ENCODE data around the gene CWC27.

The CWC27 gene

GRCh38 chr5:64784451-64785025 lies 15.8 kb downstream of the CWC27 start:
- DNase-seq, result peak; percentile 17 to 63 (median 45)
- Histone ChIP-seq H3K36me3 (ENCODE audit: control insufficient read depth, insufficient read depth, low read length) (peaks cover 8% of the 10 kb centered on the region), H3K9me3 (ENCODE audit: control insufficient read depth, low read length) (no peaks in the 10 kb centered on the region), H3K27ac (ENCODE audit: insufficient read depth, low read length, poor library complexity, severe bottlenecking) (no peak overlapping the region), H3K4me1 (ENCODE audit: control insufficient read depth, insufficient read depth, low read length, poor library complexity, severe bottlenecking) (no peaks in the 10 kb centered on the region), H3K4me3 (ENCODE audit: insufficient read depth, low read depth, low read length, poor library complexity, severe bottlenecking) (no peak overlapping the region), H3K27me3 (replicated peaks; ENCODE audit: control insufficient read depth, insufficient read depth, low read length, poor library complexity, severe bottlenecking) (no peaks in the 10 kb centered on the region)

GRCh38 chr5:64786372-64786771 lies 17.6 kb downstream of the CWC27 start:
- DNase-seq, result no peak
- H3K9me3 ChIP-seq (ENCODE audit: control insufficient read depth, low read length), result no peaks in the 10 kb centered on the region
- no peaks in the 10 kb centered on the region for H3K27me3 ChIP-seq (replicated peaks; ENCODE audit: control insufficient read depth, insufficient read depth, low read length, poor library complexity, severe bottlenecking)
- H3K4me3 ChIP-seq (ENCODE audit: insufficient read depth, low read depth, low read length, poor library complexity, severe bottlenecking), result no peak overlapping the region
- H3K36me3 ChIP-seq (ENCODE audit: control insufficient read depth, insufficient read depth, low read length), result peaks cover 9% of the 10 kb centered on the region
- H3K4me1 ChIP-seq (ENCODE audit: control insufficient read depth, insufficient read depth, low read length, poor library complexity, severe bottlenecking), result no peaks in the 10 kb centered on the region
- no peak overlapping the region for H3K27ac ChIP-seq (ENCODE audit: insufficient read depth, low read length, poor library complexity, severe bottlenecking)

- Histone ChIP-seq H3K4me1 (ENCODE audit: control insufficient read depth, insufficient read depth, low read length, poor library complexity, severe bottlenecking) (no peaks in the 10 kb centered on the region), H3K9me3 (ENCODE audit: control insufficient read depth, low read length) (no peaks in the 10 kb centered on the region), H3K27me3 (replicated peaks; ENCODE audit: control insufficient read depth, insufficient read depth, low read length, poor library complexity, severe bottlenecking) (no peaks in the 10 kb centered on the region), H3K36me3 (ENCODE audit: control insufficient read depth, insufficient read depth, low read length) (peaks cover 12% of the 10 kb centered on the region), H3K4me3 (ENCODE audit: insufficient read depth, low read depth, low read length, poor library complexity, severe bottlenecking) (no peak overlapping the region), H3K27ac (ENCODE audit: insufficient read depth, low read length, poor library complexity, severe bottlenecking) (no peak overlapping the region)
- no peak for DNase-seq
Observed at GRCh38 chr5:64788156-64788555, 19.4 kb downstream of the CWC27 start.

- Histone ChIP-seq H3K9me3 (ENCODE audit: control insufficient read depth, low read length) (no peaks in the 10 kb centered on the region), H3K27me3 (replicated peaks; ENCODE audit: control insufficient read depth, insufficient read depth, low read length, poor library complexity, severe bottlenecking) (no peaks in the 10 kb centered on the region), H3K4me1 (ENCODE audit: control insufficient read depth, insufficient read depth, low read length, poor library complexity, severe bottlenecking) (no peaks in the 10 kb centered on the region), H3K27ac (ENCODE audit: insufficient read depth, low read length, poor library complexity, severe bottlenecking) (no peak overlapping the region), H3K36me3 (ENCODE audit: control insufficient read depth, insufficient read depth, low read length) (peaks cover 12% of the 10 kb centered on the region), H3K4me3 (ENCODE audit: insufficient read depth, low read depth, low read length, poor library complexity, severe bottlenecking) (no peak overlapping the region)
- DNase-seq, result no peak
Observed at GRCh38 chr5:64789457-64789856, 20.7 kb downstream of the CWC27 start.

GRCh38 chr5:64790210-64790609 lies 21.5 kb downstream of the CWC27 start:
- no peaks in the 10 kb centered on the region for H3K9me3 ChIP-seq (ENCODE audit: control insufficient read depth, low read length)
- H3K27me3 ChIP-seq (replicated peaks; ENCODE audit: control insufficient read depth, insufficient read depth, low read length, poor library complexity, severe bottlenecking), result no peaks in the 10 kb centered on the region
- no peak for DNase-seq
- no peak overlapping the region for H3K4me3 ChIP-seq (ENCODE audit: insufficient read depth, low read depth, low read length, poor library complexity, severe bottlenecking)
- H3K4me1 ChIP-seq (ENCODE audit: control insufficient read depth, insufficient read depth, low read length, poor library complexity, severe bottlenecking), result no peaks in the 10 kb centered on the region
- no peak overlapping the region for H3K27ac ChIP-seq (ENCODE audit: insufficient read depth, low read length, poor library complexity, severe bottlenecking)
- H3K36me3 ChIP-seq (ENCODE audit: control insufficient read depth, insufficient read depth, low read length), result peaks cover 12% of the 10 kb centered on the region

GRCh38 chr5:64792469-64792868 lies 23.7 kb downstream of the CWC27 start:
- H3K27ac ChIP-seq (ENCODE audit: insufficient read depth, low read length, poor library complexity, severe bottlenecking), result no peak overlapping the region
- no peak overlapping the region for H3K4me3 ChIP-seq (ENCODE audit: insufficient read depth, low read depth, low read length, poor library complexity, severe bottlenecking)
- H3K9me3 ChIP-seq (ENCODE audit: control insufficient read depth, low read length), result no peaks in the 10 kb centered on the region
- no peaks in the 10 kb centered on the region for H3K27me3 ChIP-seq (replicated peaks; ENCODE audit: control insufficient read depth, insufficient read depth, low read length, poor library complexity, severe bottlenecking)
- DNase-seq, result no peak
- no peaks in the 10 kb centered on the region for H3K4me1 ChIP-seq (ENCODE audit: control insufficient read depth, insufficient read depth, low read length, poor library complexity, severe bottlenecking)
- H3K36me3 ChIP-seq (ENCODE audit: control insufficient read depth, insufficient read depth, low read length), result peaks cover 4% of the 10 kb centered on the region

GRCh38 chr5:64794053-64794770 lies 25.5 kb downstream of the CWC27 start:
- no peaks in the 10 kb centered on the region for H3K9me3 ChIP-seq (ENCODE audit: control insufficient read depth, low read length)
- no peaks in the 10 kb centered on the region for H3K27me3 ChIP-seq (replicated peaks; ENCODE audit: control insufficient read depth, insufficient read depth, low read length, poor library complexity, severe bottlenecking)
- no peak for DNase-seq
- H3K27ac ChIP-seq (ENCODE audit: insufficient read depth, low read length, poor library complexity, severe bottlenecking), result no peak overlapping the region
- H3K4me3 ChIP-seq (ENCODE audit: insufficient read depth, low read depth, low read length, poor library complexity, severe bottlenecking), result no peak overlapping the region
- H3K36me3 ChIP-seq (ENCODE audit: control insufficient read depth, insufficient read depth, low read length), result peaks cover 4% of the 10 kb centered on the region
- H3K4me1 ChIP-seq (ENCODE audit: control insufficient read depth, insufficient read depth, low read length, poor library complexity, severe bottlenecking), result no peaks in the 10 kb centered on the region

- no peak for DNase-seq
- Histone ChIP-seq H3K27ac (ENCODE audit: insufficient read depth, low read length, poor library complexity, severe bottlenecking) (no peak overlapping the region), H3K4me1 (ENCODE audit: control insufficient read depth, insufficient read depth, low read length, poor library complexity, severe bottlenecking) (no peaks in the 10 kb centered on the region), H3K27me3 (replicated peaks; ENCODE audit: control insufficient read depth, insufficient read depth, low read length, poor library complexity, severe bottlenecking) (no peaks in the 10 kb centered on the region), H3K36me3 (ENCODE audit: control insufficient read depth, insufficient read depth, low read length) (peaks cover 3% of the 10 kb centered on the region), H3K4me3 (ENCODE audit: insufficient read depth, low read depth, low read length, poor library complexity, severe bottlenecking) (no peak overlapping the region), H3K9me3 (ENCODE audit: control insufficient read depth, low read length) (no peaks in the 10 kb centered on the region)
Observed at GRCh38 chr5:64796301-64796700, 27.6 kb downstream of the CWC27 start.

- Histone ChIP-seq H3K27me3 (replicated peaks; ENCODE audit: control insufficient read depth, insufficient read depth, low read length, poor library complexity, severe bottlenecking) (no peaks in the 10 kb centered on the region), H3K4me3 (ENCODE audit: insufficient read depth, low read depth, low read length, poor library complexity, severe bottlenecking) (no peak overlapping the region), H3K27ac (ENCODE audit: insufficient read depth, low read length, poor library complexity, severe bottlenecking) (no peak overlapping the region), H3K9me3 (ENCODE audit: control insufficient read depth, low read length) (no peaks in the 10 kb centered on the region), H3K4me1 (ENCODE audit: control insufficient read depth, insufficient read depth, low read length, poor library complexity, severe bottlenecking) (no peaks in the 10 kb centered on the region), H3K36me3 (ENCODE audit: control insufficient read depth, insufficient read depth, low read length) (peaks cover 17% of the 10 kb centered on the region)
- no peak for DNase-seq
Observed at GRCh38 chr5:64800926-64801325, 32.2 kb downstream of the CWC27 start.

- Histone ChIP-seq H3K27ac (ENCODE audit: insufficient read depth, low read length, poor library complexity, severe bottlenecking) (no peak overlapping the region), H3K4me3 (ENCODE audit: insufficient read depth, low read depth, low read length, poor library complexity, severe bottlenecking) (no peak overlapping the region), H3K36me3 (ENCODE audit: control insufficient read depth, insufficient read depth, low read length) (peaks cover 16% of the 10 kb centered on the region), H3K9me3 (ENCODE audit: control insufficient read depth, low read length) (no peaks in the 10 kb centered on the region), H3K4me1 (ENCODE audit: control insufficient read depth, insufficient read depth, low read length, poor library complexity, severe bottlenecking) (no peaks in the 10 kb centered on the region), H3K27me3 (replicated peaks; ENCODE audit: control insufficient read depth, insufficient read depth, low read length, poor library complexity, severe bottlenecking) (no peaks in the 10 kb centered on the region)
- DNase-seq, result no peak
Observed at GRCh38 chr5:64806537-64806936, 37.8 kb downstream of the CWC27 start.
